Mesodermal cell (in vitro differentiated cells): ENCODE results near the gene ANAPC2. TPM values are rescaled to one million over a fixed set of nuclear protein-coding genes. Genes with fewer than 3 reads are reported as not detected.

Source experiments
- H3K27ac ChIP-seq: 2 replicates; pipeline ENCODE4 v1.7.0; 2013; ENCODE audit warnings: mild to moderate bottlenecking, low read depth, low read length, moderate library complexity; ENCODE audit not compliant: severe bottlenecking
- H3K36me3 ChIP-seq: 2 replicates; pipeline ENCODE4 v1.7.1; 2013; ENCODE audit warnings: mild to moderate bottlenecking, low read length, moderate library complexity; ENCODE audit not compliant: control insufficient read depth, insufficient read depth
- H3K4me1 ChIP-seq: one replicate; pipeline ENCODE4 v1.7.1; 2013; ENCODE audit warnings: mild to moderate bottlenecking, low read length; ENCODE audit not compliant: insufficient read depth, control insufficient read depth, poor library complexity, severe bottlenecking
- H3K4me3 ChIP-seq: 2 replicates; pipeline ENCODE4 v1.7.0; 2013; ENCODE audit warnings: low read length, control low read depth, mild to moderate bottlenecking; ENCODE audit not compliant: insufficient read depth, poor library complexity, severe bottlenecking; ENCODE audit errors: extremely low read depth
- H3K9me3 ChIP-seq: 2 replicates; pipeline ENCODE4 v1.7.1; 2013; ENCODE audit warnings: mild to moderate bottlenecking, low read length, moderate library complexity; ENCODE audit not compliant: control insufficient read depth
- WGBS, 2 experiments: methylation state at CpG; one replicate each; pipeline ENCODE4 v1.1.5; 2013; ENCODE audit warnings: missing lambda C conversion rate in 2 of 2; ENCODE audit not compliant: insufficient coverage in 2 of 2; 5-methylcytosine and 5-hydroxymethylcytosine counted together
- polyA plus RNA-seq, 2 experiments: library from polyadenylated mRNA; stranded (reverse); fragments of 50-300 nt; gene quantifications; one replicate each; pipeline ENCODE4 v1.2.3, GENCODE V29; 2013

The ANAPC2 gene, protein sequence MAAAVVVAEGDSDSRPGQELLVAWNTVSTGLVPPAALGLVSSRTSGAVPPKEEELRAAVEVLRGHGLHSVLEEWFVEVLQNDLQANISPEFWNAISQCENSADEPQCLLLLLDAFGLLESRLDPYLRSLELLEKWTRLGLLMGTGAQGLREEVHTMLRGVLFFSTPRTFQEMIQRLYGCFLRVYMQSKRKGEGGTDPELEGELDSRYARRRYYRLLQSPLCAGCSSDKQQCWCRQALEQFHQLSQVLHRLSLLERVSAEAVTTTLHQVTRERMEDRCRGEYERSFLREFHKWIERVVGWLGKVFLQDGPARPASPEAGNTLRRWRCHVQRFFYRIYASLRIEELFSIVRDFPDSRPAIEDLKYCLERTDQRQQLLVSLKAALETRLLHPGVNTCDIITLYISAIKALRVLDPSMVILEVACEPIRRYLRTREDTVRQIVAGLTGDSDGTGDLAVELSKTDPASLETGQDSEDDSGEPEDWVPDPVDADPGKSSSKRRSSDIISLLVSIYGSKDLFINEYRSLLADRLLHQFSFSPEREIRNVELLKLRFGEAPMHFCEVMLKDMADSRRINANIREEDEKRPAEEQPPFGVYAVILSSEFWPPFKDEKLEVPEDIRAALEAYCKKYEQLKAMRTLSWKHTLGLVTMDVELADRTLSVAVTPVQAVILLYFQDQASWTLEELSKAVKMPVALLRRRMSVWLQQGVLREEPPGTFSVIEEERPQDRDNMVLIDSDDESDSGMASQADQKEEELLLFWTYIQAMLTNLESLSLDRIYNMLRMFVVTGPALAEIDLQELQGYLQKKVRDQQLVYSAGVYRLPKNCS
- polyA plus RNA-seq (2013, experiment 1 of 2) = 27.1 TPM
- 22.2 TPM for polyA plus RNA-seq (2013, experiment 2 of 2)

DNA sequence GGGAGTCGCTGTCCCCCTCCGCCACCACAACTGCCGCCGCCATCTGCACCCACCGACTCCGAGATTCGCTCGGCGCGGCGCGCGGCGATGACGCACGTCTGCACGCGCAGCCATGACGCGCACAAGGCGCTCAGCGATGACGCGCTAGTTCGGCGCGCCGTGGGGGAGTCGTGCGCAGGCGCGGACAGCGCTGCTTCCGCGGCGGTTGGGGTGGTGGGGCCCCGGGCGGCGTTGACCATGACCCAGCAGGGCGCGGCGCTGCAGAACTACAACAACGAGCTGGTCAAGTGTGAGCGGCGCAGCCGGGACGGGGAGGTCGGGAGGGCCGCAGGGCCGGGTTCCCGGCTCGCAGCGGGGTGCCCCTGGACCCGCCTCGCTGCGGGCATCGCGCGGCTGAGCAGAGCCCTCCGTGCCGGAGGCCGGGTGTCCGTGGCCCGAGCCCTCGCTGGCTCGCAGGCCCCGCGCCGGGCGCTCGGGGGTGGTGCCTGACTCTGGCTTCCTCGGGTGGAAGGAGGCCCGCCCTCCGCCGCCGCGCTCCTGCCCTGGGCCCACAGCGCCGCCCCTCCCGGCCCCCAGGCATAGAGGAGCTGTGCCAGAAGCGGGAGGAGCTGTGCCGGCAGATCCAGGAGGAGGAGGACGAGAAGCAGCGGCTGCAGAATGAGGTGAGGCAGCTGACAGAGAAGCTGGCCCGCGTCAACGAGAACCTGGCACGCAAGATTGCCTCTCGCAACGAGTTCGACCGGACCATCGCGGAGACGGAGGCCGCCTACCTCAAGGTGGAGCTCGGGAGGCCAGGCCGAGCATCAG lies at the start of gene ANAPC2, which contains the start of gene SSNA1:
TSS of gene ANAPC2 (minus strand) at position 71 of the 807 bp plus-strand sequence. CDS start at position 43, 28 bp downstream.
TSS of gene SSNA1 (plus strand) at position 187 of the 807 bp plus-strand sequence. CDS start at position 238, 51 bp downstream.
- Histone ChIP-seq H3K4me1 (peaks cover 21% of the 10 kb centered on the region), H3K27ac (peak within 1 kb of the TSS; percentile 94), H3K4me3 (peak within 1 kb of the TSS; percentile 91), H3K9me3 (no peaks in the 10 kb centered on the region), H3K36me3 (peaks cover 42% of the 10 kb centered on the region)
- WGBS, 2 experiments = 0 to 1% methylated on average over 77 to 94 of the region's 98 CpGs

DNA sequence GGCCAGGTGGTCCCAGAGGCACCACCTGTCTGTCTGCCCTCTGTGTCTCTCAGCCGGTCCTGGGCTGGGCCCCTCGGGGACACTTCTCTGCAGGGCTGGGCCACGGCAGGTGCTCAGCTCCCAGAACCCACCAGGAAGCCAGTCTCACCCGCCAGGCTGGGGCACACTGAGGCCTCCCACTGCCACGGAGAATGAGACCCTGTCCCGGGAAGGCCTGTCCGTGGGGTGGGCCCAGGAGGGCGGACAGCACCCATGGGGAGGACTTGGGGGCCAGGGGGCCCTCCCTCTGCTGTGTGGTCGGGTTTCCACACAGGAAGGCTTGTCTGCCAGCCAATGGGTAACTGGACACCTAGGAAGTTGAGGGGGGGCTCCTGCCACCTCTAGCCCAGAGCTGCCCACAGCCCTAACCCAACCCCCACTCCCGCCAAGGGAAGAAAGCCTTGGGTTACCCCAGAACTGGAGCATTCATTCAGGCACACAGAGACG lies 48.6 kb upstream of the ANAPC2 start:
- H3K36me3 ChIP-seq = peaks cover 5% of the 10 kb centered on the region

DNA sequence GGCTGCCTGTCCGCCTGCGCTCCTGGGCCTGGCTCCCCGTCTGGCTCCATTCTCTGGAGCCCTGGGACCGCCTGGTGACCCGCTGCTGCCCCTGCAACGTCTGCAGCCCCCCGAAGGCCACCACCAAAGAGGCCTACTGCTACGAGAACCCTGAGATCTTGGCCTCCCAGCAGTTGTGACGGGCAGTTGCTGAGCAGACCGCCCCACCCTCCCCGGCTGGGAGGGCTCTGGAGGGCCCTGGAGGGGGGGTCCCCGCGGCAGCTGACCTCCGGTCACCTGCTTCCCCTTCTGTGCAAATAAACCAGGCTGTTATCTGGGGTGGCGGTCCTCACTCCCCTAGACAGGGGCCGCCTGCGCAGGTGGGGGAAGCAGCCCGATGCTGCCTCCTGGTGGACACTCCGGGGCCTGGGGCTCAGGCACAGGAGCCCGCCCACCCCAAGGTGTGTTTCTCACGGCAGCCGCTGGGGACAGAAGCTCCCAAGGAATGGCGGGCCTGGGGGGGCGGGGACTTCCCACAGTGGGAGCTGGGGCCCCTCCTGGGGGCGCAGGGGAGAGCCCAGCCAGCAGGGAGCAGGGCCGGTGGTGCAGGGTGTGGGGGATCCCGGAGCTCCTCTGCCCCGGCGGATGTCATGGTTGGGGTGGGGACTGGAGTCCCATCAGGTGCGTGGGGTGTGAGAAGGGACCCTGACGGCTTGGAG lies 48.0 kb upstream of the ANAPC2 start:
- Histone ChIP-seq H3K27ac (no peak overlapping the region), H3K9me3 (no peaks in the 10 kb centered on the region), H3K36me3 (no peaks in the 10 kb centered on the region), H3K4me1 (peaks cover 5% of the 10 kb centered on the region), H3K4me3 (no peak overlapping the region)
- 34 to 39% methylated on average over 28 to 29 of the region's 31 CpGs for WGBS, 2 experiments

More for the DNA sequence above, 48.6 kb upstream of the ANAPC2 start:
- peaks cover 5% of the 10 kb centered on the region for H3K4me1 ChIP-seq
- 71 to 75% methylated on average over 9 to 10 of the region's 11 CpGs for WGBS, 2 experiments
- H3K4me3 ChIP-seq = no peak overlapping the region
- H3K27ac ChIP-seq = no peak overlapping the region
- no peaks in the 10 kb centered on the region for H3K9me3 ChIP-seq

DNA sequence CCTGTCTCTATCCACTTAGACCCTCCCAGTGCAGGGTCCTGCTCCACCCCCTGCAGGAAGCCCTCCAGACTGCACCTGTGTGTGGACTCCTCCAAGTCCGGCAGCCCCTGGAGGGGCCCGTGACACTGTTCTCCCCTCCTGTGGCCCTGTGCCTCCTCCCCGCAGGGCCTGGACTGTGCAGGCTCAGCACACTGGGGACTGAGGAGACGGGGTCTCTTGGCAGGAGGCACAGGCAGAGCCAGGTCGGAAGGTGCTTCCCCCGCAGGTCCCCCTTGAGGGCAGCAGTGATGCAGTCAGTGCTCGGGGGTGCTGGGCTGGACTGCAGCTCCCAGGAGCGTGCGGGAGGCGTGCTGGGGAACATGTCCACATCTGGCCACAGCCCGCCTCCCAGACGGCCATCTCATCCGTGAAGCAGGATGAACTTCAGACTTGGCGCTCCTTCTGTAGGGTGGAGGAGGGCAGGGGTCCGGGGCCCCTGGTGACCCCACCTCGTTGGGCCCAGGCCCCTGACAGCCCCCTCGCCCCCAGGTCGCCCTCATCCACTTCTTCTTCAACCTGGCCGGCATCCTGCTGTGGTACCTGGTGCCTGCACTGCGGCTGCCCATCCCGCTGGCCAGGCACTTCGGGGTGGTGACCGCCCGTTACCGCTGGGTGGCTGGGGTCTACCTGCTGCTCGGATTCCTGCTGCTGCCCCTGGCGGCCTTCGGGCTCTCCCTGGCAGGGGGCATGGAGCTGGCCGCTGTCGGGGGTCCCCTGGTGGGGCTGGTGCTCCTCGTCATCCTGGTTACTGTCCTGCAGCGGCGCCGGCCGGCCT lies 47.3 kb upstream of the ANAPC2 start:
- no peak overlapping the region for H3K4me3 ChIP-seq
- 84 to 88% methylated on average over 31 to 32 of the region's 35 CpGs for WGBS, 2 experiments
- H3K36me3 ChIP-seq = no peaks in the 10 kb centered on the region
- H3K4me1 ChIP-seq = peaks cover 5% of the 10 kb centered on the region
- no peaks in the 10 kb centered on the region for H3K9me3 ChIP-seq
- no peak overlapping the region for H3K27ac ChIP-seq

DNA sequence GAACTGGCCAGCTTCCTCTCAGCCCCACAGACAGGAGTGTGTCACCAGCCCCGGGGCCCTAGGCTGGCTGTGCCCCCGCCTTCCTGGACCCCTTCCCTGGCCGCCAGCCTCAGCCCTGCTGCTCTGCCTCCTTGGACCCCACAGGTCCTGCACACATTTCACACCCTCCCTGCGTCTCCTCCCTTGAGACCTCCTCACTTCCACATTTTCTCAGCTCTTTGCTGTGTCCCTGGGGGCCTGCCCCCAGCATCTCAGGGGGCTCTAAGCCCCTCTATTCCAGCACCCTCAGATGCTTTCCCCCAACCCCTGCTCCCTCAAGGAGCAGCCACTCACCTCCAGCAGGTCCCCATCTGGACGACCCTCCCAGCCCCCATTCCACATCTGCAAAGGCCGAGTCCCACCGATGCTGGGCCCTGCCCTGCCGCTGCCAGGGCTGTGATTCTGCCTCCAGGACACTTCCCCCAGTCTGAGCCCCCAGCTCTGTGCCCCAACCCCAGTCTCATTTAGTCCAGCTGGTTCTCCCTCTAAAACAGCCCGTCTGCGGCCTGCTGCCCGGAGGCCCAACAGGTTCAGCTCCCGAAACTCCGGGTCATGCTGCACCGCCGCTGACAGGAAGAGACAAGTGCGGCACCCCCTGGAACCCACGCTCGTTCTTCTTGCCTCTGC lies 46.5 kb upstream of the ANAPC2 start:
- 83 to 87% methylated on average over 13 to 16 of the region's 18 CpGs for WGBS, 2 experiments
- Histone ChIP-seq H3K9me3 (no peaks in the 10 kb centered on the region), H3K36me3 (no peaks in the 10 kb centered on the region), H3K4me3 (no peak overlapping the region), H3K27ac (no peak overlapping the region), H3K4me1 (peaks cover 6% of the 10 kb centered on the region)

DNA sequence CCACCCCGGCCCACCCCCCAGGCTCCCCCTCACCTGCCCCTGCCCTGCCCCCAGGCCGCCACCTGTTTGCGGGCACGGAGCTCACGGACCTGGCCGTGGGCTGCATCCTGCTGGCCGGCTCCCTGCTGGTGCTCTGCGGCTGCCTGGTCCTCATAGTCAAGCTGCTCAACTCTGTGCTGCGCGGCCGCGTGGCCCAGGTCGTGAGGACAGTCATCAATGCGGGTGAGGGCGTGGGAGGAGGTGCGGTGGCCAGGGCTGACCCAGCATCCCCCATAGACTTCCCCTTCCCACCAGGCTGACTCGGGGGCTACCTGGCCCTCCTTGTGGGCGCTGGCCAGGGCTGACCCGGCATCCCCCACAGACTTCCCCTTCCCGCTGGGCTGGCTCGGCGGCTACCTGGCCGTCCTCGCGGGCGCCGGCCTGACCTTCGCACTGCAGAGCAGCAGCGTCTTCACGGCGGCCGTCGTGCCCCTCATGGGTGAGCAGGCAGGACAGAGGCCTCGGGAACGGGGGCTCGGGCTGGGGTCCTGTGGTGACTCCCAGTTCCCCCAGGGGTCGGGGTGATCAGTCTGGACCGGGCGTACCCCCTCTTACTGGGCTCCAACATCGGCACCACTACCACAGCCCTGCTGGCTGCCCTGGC lies 45.8 kb upstream of the ANAPC2 start:
- H3K27ac ChIP-seq = no peak overlapping the region
- no peak overlapping the region for H3K4me3 ChIP-seq
- H3K4me1 ChIP-seq = peaks cover 9% of the 10 kb centered on the region
- no peaks in the 10 kb centered on the region for H3K36me3 ChIP-seq
- H3K9me3 ChIP-seq = no peaks in the 10 kb centered on the region
- 89 to 92% methylated on average over 11 to 38 of the region's 40 CpGs for WGBS, 2 experiments

DNA sequence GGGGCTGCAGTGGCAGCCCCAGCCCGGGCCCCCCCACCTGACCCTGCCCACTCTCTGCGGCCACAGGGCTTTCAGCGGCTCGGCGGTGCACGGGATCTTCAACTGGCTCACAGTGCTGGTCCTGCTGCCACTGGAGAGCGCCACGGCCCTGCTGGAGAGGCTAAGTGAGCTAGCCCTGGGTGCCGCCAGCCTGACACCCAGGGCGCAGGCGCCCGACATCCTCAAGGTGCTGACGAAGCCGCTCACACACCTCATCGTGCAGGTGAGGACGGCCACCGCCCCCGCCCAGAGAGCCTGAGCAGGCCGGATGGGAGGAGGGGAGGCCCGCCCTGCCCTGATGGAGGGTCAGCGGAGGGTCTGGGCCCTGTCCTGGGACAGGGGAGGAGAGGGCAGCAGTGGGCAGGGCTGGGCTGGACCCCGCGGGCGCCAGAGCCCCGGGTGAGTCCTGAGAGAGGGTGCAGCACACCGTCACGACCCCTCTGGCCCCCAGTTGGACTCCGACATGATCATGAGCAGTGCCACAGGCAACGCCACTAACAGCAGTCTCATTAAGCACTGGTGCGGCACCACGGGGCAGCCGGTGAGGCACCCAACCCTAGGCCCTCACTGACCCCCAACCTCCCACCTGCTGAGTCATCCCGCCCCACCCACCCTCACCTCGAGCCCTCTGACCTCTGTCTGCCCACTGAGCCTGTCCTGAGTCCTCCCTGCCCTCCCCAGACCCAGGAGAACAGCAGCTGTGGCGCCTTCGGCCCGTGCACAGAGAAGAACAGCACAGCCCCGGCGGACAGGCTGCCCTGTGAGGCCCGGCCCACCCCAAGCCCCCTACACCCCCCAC lies 45.0 kb upstream of the ANAPC2 start:
- Histone ChIP-seq H3K4me1 (peaks cover 9% of the 10 kb centered on the region), H3K4me3 (no peak overlapping the region), H3K9me3 (no peaks in the 10 kb centered on the region), H3K27ac (no peak overlapping the region), H3K36me3 (no peaks in the 10 kb centered on the region)
- WGBS, 2 experiments = 94% methylated on average over 25 to 35 of the region's 40 CpGs

DNA sequence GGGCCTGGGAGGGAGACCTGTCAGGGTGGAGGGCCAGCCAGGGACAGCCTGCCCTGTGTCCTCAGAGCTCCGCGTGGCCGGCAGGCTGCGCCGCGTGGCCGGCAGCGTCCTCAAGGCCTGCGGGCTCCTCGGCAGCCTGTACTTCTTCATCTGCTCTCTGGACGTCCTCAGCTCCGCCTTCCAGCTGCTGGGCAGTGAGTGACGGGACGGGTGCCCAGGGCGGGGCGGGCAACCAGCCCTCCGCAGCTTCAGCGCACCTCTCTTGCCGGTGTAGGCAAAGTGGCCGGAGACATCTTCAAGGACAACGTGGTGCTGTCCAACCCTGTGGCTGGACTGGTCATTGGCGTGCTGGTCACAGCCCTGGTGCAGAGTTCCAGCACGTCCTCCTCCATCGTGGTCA lies 44.1 kb upstream of the ANAPC2 start:
- Histone ChIP-seq H3K27ac (no peak overlapping the region), H3K4me3 (no peak overlapping the region), H3K9me3 (no peaks in the 10 kb centered on the region), H3K36me3 (no peaks in the 10 kb centered on the region), H3K4me1 (peaks cover 9% of the 10 kb centered on the region)
- 90 to 92% methylated on average over 24 of the region's 24 CpGs for WGBS, 2 experiments
